Measurements from ENCODE around the gene GCH1.
"Not testable (repeated sequence)": the region's sequence is repeated elsewhere in the genome, so short reads cannot be mapped to it uniquely, and the experiment has no call there.

The GCH1 gene, protein sequence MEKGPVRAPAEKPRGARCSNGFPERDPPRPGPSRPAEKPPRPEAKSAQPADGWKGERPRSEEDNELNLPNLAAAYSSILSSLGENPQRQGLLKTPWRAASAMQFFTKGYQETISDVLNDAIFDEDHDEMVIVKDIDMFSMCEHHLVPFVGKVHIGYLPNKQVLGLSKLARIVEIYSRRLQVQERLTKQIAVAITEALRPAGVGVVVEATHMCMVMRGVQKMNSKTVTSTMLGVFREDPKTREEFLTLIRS

DNA sequence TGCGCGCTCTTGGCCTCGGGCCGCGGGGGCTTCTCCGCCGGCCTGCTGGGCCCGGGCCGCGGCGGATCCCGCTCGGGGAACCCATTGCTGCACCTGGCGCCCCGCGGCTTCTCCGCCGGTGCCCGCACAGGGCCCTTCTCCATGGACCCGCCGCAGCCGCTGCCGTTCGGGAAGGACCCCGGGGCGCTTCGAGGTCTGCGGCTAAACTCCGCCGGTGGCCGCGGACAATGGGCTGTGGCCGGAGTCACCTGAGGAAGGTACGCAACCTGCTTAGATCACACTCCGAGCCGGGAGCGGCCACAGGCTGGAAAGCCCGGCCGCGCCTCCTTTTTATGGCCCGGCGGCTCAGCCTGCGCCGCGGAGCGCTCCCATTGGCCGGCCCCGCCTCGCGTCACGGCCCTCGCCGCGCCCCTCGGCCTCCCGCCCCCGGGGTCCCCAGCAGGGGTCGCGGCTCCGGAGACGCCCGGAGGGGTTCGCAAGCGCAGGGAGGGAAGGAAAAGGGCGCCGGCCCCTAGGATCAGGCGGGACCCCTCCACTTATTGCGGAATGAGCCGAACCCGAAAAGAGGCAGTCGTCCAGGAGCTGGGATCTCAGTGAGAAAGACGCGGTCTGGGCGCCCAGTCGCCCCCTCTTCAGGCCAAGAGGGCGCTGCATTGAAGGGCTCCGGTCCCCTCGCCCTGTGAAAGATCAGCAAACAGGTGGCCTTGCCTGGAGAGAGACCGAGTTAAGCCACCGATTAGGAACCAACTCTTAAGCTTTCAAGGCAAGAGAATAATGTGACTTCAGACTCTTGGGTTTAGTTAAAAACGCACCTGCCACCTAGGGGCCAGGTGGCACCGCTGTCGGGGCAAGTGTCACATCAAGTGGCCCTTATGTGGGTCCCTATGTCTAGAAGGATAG lies at the start of gene GCH1:
TSS of gene GCH1 (minus strand) at position 306 of the 900 bp plus-strand sequence. CDS start at position 143, 163 bp downstream.
- peak; percentile 75 for DNase-seq

DNA sequence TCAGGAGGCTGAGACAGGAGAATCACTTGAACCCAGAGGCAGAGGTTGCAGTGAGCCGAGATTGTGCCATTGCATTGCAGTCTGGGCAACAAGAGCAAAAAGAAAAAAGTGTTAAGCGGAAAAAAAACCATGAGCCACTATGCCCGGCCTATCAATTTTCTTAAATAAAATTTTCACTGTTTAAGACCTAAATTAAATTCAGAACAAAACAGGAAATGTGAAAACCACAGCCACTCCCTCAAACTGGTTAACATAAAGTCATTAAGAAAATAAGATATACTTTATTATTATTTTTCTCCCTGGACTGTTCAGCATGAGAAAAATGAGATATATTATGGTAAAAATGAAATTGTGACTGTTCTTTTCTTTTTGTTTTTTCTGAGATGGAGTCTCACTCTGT lies 44.6 kb upstream of the GCH1 start:
- no peak for DNase-seq

DNA sequence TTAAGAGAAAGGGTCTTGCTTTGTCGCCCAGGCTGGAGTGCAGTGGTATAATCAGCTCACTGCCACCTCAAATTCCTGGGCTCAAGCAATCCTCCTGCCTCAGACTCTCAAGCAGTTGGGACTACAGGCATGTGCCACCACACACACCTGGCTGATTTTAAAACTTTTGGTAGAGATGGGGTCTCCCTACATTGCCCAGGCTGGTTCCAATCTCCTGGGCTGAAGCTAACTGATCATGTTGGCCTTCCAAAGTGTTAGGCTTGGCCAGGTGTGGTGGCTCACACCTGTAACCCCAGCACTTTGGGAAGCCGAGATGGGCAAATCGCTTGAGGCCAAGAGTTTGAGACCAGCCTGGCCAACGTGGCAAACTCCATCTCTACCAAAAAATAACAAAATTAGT lies 43.9 kb upstream of the GCH1 start:
- DNase-seq: no peak

DNA sequence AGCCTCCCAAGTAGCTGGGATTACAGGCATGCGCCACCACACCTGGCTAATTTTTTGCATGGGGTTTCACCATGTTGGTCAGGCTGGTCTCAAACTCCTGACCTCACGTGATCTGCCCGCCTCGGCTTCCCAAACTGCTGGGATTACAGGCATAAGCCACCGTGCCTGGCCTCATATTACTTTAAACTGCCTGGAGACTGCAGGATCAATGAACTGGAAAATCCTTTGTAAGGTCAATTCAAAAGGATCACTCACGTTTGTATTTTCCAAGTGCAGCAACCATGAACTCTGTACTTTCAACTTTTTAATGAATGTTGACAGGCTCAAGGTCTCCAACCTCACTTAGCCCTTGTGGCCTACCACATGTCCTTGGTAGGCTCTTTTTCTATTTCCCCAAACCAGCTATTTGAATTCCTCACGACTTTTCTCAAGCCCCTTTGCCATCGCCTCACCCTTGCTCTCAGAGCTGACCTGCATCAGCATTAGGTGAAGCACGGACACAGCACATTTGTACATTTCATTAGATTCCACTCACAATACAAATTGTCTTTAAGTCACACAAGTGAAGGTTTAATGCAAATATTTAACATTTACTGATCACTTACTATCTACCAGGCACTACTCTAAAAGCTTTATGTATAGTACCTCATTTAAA lies 42.2 kb upstream of the GCH1 start:
- DNase-seq: no peak

DNA sequence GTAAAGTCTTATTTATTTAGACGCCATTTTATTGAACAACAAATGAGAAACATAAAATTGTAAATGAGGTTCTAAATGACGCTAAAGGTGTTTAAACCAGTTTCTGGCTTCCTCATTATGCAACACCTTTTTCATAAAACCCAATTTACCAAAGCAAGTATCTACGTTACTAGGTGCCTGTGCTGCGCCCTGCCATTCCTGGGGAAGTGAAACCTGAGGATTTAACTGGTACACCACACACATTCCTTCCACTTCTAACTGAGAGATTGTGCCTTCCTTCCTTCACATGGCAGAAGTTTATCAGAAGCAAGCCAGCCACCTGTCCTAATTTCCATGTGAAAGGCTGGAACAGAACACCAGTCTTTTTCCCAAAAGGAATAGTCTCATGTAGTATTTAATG lies 40.3 kb upstream of the GCH1 start:
- DNase-seq: no peak

DNA sequence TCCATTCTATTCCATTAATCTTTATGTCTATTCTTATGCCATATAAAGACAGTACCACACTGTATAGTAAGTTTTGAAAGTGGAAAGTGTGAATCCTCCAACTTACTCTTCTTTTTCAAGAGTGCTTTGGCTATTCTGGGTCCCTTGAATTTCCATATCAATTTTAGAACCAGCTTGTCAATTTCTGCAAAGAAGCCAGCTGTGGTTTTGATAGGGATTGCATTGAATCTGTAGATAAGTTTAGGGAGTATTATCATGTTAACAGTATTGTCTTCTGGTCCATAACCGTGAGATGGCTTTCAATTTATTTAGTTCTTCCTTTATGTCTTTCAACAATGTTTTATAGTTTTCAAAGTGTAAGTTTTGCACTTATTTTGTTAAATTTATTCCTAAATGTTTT lies 34.2 kb upstream of the GCH1 start:
- DNase-seq: no peak

DNA sequence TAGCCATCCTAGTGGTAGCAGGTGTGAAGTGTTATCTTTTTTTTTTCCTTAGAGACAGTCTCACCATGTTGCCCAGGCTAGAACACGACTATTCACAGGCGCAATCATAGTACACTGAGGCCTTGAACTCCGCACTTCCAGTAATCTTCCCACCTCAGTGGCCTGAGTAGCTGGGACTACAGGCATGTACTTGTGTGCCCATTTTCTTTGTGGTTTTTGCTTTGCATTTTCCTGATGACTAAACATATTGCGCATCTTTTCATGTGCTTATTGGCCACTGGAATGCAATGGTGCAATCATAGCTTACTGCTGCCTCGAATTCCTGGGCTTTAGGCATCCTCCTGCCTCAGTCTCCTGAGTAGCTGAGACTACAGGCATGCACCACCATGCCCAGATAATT lies 33.3 kb upstream of the GCH1 start:
- no peak for DNase-seq

DNA sequence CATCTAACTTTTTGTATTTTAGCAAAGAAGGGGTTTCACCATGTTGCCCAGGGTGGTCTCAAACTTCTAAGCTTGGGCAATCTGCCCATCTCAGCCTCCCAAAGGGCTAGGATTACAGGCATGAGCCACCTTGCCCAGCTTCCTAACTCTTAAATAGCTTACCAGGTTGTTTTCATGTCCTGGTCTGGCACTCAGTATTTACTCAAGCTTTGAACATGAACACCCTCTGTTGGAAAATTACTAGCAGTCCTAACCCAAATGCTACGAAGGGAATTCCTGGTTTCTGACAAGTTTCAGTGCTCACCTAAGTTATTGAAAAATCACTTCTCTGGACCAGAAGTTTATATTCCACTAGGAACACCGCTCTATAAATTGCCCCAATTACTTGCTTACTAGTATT lies 32.5 kb upstream of the GCH1 start:
- no peak for DNase-seq

DNA sequence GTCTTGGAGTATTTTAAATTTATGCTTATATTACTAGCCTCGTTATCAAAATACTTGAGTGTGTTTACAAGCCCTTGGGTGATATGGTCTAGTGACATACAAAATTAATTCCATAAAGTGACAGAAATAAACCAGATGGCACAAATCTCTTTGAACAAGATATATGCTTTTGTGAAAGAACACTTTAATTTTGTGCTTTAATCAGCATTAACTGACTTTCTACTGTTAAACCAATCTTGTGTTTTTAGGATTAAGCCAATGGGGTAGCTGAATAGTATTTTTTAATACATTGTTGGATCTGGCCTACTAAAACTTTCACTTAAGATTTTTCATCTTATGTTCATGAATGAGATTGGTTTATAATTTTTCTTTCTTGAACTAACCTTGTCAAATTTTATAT lies 30.4 kb upstream of the GCH1 start:
- no peak for DNase-seq

DNA sequence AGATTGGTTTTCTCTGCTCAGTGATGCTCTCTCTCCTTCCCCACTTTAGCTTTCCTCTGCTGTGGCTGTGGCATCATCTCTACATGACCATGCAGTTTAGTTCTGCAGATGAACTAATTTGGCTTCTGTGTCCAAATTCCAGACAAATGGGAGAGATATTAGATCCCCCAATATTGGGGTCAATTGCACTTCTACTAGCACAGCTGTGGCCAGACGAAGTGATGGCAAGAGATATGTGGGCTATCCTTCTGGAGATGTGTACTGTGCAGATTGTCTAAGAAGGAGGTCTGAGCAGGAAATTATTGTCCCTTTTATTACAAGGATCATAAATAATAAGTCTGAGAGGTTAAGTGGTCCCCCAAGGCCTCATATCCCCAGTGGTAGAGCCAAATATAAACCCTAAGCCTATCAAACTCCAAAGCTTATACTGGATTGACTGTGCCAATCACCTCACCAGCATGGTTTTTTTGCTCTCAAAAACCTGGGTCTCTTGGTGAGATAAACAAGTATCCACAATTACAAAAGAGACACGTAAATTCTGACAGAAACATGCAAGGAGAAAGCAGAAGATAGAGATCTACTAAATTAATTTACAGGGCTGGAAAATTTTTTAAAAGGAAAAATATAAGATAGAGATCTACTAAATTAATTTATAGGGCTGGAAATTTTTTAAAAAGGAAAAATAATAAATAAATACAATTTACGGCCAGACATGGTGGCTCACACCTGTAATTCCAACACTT lies 29.1 kb upstream of the GCH1 start:
- no peak for DNase-seq

DNA sequence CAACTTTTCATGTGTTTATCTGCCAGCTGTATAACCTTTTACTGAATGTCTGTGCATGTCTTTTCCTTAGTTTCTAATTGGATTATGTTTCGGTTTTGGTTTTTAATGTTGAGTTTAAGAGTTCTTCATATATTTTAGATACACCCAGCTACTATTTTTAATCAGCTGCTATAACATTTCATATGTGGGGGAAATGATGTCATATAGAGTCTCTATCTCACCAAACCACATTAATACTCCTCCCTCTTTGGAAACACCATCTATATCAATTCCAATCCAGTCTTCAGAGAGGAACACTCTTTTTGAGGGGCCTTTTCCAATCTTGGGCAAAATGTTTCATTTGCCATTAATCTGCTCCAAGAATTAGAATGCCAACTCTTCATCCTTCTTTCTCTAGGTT lies 28.5 kb upstream of the GCH1 start:
- DNase-seq: no peak

DNA sequence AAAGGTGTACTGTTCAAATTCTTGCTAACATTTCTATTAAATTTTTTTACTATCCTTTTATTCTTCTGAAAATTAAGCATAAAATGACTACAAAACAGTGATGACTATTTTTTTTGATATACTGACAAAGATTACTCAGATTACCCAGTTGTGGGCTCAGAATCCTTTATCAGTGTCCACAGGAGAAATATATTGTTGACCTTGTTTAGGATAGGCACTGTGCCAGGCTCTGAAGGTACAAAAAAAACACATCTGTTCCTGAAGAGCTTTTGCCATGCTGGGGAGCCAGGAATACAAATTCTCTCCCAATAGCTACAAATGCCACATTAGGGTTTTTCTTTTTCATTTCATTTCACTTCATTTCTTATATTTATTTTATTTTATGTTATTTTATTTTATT lies 26.9 kb upstream of the GCH1 start:
- DNase-seq: no peak

DNA sequence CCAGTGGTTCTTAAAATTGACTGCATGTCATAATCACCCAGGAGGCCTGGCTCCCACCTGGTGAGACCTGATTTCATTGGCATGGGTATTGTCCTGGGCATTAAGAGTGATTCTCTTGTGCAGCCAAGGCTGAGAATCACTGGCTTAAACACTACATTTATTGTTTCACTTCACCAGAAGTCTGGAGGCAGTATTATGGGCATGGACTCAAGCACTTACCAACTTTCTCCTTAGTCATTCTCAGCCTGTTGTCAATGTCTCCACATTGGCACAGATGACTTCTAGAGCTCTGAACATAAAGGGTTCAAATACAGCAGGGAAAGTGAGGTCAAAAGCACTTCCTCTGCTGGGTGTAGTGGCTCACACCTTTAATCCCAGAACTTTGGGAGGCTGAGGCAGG lies 25.6 kb upstream of the GCH1 start:
- DNase-seq: no peak

DNA sequence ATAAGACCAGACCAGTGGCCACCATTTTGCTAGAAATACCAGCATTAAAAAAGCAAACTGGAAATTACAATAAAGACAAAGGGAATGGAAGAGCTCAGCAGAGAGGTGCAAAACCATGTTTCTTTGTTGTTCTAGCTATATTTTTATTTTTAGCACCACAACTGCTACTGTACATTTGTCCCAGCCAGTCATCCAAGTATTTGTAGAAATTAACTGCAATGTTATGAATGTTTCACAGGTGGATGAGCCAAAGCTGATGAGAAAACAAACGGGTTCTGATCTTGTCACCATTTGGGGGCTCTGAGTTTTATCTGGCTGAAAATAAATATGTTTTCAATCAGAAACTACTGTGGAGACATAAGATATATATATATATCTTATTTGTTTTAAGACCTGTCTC lies 24.9 kb upstream of the GCH1 start:
- no peak for DNase-seq

DNA sequence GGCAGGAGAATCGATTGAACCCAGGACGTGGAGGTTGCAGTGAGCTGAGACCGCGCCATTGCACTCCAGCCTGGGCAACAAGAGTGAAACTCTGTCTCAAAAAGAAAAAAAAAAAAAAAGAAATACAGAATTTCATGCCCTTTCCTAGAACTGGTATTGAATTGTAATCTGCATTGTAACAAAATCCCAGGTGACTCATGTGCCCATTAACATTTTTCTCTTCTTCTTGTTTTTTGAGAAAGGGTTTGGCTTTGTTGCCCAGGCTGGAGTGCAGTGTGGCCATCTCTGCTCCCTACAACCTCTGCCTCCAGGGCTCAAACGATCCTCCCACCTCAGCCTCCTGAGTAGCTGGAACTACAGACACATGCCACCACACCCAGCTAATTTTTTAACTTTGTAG lies 23.9 kb upstream of the GCH1 start:
- DNase-seq: not testable (repeated sequence)

DNA sequence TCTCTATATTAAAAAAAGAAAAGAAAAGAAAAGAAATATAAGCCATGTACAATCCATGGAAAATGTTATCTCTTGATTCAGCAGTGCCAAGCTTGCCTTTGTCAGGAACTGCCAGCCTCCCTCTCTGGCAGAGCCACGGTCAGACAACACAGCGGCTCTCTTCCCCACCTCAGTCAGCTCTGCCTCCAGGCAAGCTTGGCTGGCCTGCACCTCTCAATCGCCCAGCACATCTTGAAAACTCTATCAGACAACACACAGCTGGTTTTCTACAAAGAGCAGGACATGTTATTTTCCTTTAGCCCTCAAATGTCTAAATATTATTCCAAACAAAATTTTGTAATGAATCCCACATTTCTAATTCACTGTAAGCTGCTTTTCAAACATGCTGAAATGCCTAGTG lies 20.0 kb upstream of the GCH1 start:
- DNase-seq: no peak

DNA sequence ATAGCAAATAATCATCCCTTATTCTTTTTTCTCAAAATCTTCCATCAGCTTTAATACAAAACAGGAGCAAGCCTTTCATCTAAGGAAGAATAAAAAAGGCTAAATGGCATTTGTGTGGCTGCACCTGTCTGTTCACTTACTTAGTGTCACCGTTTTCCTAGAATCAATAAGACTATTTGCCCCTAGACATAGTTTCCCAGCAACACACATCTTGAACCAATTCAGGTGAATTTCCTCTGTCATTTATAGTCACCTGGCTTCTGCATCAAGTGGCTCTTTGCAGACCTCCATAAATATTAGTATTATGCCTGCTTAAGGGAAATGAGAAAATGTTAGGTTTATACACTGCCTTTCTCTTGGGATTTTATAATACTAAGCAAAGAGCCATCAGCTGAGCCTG lies 17.4 kb upstream of the GCH1 start:
- DNase-seq: no peak

DNA sequence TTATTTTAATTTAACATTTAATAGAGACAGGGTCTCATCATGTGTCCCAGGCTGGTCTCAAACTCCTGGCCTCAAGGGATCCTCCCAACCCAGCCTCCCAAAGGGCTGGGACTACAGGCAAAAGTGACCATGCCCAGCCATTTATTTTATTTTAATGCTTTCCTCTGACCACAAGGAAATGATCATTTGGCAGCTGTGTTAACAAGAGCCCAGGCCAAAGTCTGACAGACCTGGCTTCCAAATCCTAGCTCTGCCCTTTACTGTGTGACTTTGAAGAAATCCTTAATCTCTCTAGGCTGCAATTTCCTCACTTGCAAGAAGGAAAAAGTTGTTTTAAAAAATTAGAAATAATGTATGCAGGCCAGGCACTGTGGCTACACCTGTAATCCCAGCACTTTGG lies 16.7 kb upstream of the GCH1 start:
- no peak for DNase-seq

DNA sequence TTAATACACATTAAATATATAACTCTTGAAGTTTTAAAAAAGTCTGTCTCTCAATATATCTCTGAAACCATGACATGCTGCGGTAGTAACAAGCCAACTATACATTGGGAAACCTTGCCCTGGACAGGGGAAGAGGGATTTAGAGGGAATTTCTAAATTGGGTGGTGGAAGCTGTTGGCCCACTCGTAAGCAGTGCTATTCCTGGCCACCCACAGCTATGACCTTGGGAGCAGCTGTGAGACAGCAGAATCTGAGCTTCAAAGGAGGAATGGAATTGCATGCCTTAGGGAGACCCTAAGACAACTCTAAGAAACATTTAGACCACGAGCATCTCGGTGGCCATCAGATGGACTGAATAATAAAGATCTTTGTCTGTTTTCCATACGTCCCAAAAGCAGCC lies 15.8 kb upstream of the GCH1 start:
- DNase-seq: no peak

DNA sequence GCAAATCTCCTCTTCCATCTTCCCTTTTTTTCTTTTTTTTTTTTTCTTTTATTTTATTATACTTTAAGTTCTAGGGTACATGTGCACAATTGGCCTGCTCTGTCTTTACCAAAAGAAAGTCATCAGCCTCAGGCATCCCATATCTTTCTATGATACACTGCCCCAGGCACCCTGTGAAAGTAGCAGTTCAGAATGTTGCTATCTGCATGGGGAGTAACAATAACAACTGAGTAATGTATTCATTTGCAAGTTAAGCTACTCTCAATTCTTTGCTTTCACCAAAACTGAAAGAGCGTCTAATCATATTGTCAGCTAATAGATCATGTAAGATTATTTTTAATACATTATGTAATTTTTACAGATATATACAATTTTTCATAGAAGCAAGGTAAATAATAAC lies 13.5 kb upstream of the GCH1 start:
- no peak for DNase-seq

DNA sequence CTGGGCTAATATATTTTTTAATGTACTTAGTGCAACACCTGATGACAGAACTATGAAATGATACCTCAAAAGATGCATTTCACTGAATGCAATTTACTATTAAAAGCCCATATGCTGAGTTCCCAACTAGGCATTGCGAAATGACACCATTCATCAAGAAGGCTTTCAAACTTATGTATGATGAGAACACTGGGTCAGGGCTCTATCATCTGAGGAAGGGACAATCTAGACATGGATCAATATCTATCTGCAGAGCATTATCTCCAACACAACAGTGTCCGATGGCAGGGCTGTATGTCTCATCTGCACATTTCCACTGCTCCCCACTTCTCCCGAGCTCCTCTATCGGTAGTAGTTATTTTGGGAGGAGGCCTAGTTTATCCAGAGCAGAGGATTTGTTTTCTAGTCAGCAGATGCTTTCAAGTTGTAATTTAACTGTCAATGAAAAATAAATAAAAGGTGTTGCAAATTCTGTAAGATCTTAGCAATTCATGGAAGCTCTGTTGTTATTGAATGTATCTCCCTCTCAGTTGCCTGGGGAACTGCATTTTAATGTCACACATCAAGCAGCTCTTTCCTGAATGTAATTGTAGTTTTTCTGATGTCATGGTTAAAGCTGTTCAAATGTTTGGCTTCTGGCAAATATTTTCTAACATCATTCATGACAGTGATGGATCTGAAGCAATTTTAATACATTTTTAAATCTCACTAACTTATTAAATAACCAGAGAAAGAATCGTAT lies 7.4 kb upstream of the GCH1 start:
- DNase-seq: no peak

DNA sequence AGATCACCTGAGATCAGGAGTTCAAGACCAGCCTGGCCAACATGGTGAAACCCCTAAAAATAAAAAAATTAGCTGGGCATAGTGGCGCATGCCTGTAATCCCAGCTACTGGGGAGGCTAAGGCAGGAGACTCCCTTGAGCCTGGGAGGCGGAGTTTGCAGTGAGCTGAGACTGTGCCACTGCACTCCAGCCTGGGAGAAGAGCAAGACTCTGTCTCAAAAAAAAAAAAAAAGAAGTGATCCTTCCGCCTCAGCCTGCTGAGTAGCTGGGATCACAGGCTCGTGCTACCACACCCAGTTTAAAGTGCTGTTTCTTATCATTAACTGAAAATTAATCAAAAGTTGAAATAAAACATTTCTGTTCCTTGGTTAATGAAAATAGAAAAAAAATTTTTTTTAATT lies 6.3 kb upstream of the GCH1 start:
- not testable (repeated sequence) for DNase-seq

DNA sequence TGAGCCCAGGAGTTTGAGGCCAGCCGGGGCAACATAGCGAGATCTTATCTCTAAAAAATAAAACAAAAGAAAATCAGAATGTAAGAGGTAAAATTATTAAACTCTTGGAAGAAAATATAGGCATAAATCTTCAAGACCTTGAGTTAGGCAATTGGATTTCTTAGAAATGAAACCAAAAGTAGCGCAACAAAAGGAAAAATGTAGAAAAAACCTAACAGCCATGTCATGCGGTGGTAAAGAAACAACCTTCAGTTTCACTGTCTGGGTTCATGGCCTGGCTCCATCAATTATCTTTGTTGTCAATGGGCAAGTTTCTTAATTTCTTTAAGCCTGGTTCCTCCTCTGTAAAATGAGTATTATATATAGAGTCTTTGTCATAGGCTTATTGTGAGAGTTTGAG lies 5.6 kb upstream of the GCH1 start:
- no peak for DNase-seq

Data from activated CD8-positive, alpha-beta memory T cell treated with anti-CD3 and anti-CD28 coated beads, Interleukin-2, amount 50 U/mL, for 4 hours (primary cell).